HG02970 (cell line): ENCODE results near the gene MAP3K6.
"Not testable (repeated sequence)": the region's sequence is repeated elsewhere in the genome, so short reads cannot be mapped to it uniquely, and the experiment has no call there.

Source experiments
- ATAC-seq: cut with Tn5 transposase; IDR thresholded peaks from one replicate; pipeline ENCODE4 v1.9.1; 2021; ENCODE audit warnings: mild to moderate bottlenecking, moderate library complexity, moderate number of reproducible peaks; ENCODE audit not compliant: unreplicated experiment, low FRiP score

The MAP3K6 gene

GRCh38 chr1:27366411-27367159, at the start of gene MAP3K6:
MAP3K6 (minus strand) TSS chr1:27366961; CDS start chr1:27366597, 364 bp downstream.
- no peak for ATAC-seq

GRCh38 chr1:27414091-27414490, 47.3 kb upstream of the MAP3K6 start:
- no peak for ATAC-seq

GRCh38 chr1:27413004-27413403, 46.2 kb upstream of the MAP3K6 start:
- no peak for ATAC-seq

GRCh38 chr1:27412502-27412901, 45.7 kb upstream of the MAP3K6 start:
- no peak for ATAC-seq

GRCh38 chr1:27410709-27411108, 43.9 kb upstream of the MAP3K6 start:
- ATAC-seq, result no peak

- no peak for ATAC-seq
These were observed 42.9 kb upstream of the MAP3K6 start for GRCh38 chr1:27409669-27410068.

- ATAC-seq, result no peak
These were observed 41.4 kb upstream of the MAP3K6 start for GRCh38 chr1:27408151-27408550.

GRCh38 chr1:27406791-27407190, 40.0 kb upstream of the MAP3K6 start:
- ATAC-seq, result not testable (repeated sequence)

GRCh38 chr1:27406362-27406680, 39.6 kb upstream of the MAP3K6 start:
- no peak for ATAC-seq

GRCh38 chr1:27405598-27406361, 39.0 kb upstream of the MAP3K6 start:
- ATAC-seq, result not testable (repeated sequence)

- ATAC-seq, result no peak
These were observed 38.3 kb upstream of the MAP3K6 start for GRCh38 chr1:27405074-27405473.

- ATAC-seq, result no peak
These were observed 37.2 kb upstream of the MAP3K6 start for GRCh38 chr1:27403931-27404330.

GRCh38 chr1:27403065-27403726, 36.4 kb upstream of the MAP3K6 start:
- no peak for ATAC-seq

GRCh38 chr1:27402349-27402754, 35.6 kb upstream of the MAP3K6 start:
- ATAC-seq, result no peak

GRCh38 chr1:27400963-27401341, 34.2 kb upstream of the MAP3K6 start:
- ATAC-seq, result no peak

GRCh38 chr1:27400082-27400962, 33.6 kb upstream of the MAP3K6 start:
- ATAC-seq, result no peak

GRCh38 chr1:27399251-27400025, 32.7 kb upstream of the MAP3K6 start:
- ATAC-seq, result no peak

- no peak for ATAC-seq
These were observed 31.8 kb upstream of the MAP3K6 start for GRCh38 chr1:27398405-27399149.

GRCh38 chr1:27397749-27398148, 31.0 kb upstream of the MAP3K6 start:
- ATAC-seq, result no peak
